Activated CD4-positive, alpha-beta T cell treated with anti-CD3 and anti-CD28 coated beads for 36 hours (primary cell): ENCODE data around the gene SIK1. TPM values are rescaled to one million over a fixed set of nuclear protein-coding genes. Genes with fewer than 3 reads are reported as not detected.
"Not testable (repeated sequence)": the region's sequence is repeated elsewhere in the genome, so short reads cannot be mapped to it uniquely, and the experiment has no call there.

ENCODE experiments used
- ATAC-seq: fragments of 200-7000 bp; cut with Tn5 transposase; one replicate; pipeline ENCODE4 v1.10.0; 2021; ENCODE audit warnings: mild to moderate bottlenecking, moderate library complexity
- CTCF ChIA-PET: fragments of 350-600 bp; sonication (Branson Sonifier 250); formaldehyde crosslinking; loops from one replicate; lab custom pipeline; 2021; ENCODE audit warnings: antibody characterized with exemption; lab: Charles Lee
- POLR2A ChIA-PET: fragments of 350-600 bp; sonication (Branson Sonifier 250); formaldehyde crosslinking; loops from one replicate; lab custom pipeline; 2021; ENCODE audit warnings: antibody characterized with exemption, inconsistent platforms; lab: Charles Lee
- DNase-seq: peaks from one replicate; pipeline ENCODE4 v3.0.0-alpha.2; 2020
- H3K27ac Mint-ChIP-seq: one replicate; pipeline ENCODE4 v1.8.0; 2021; ENCODE audit warnings: mixed read lengths
- H3K27me3 Mint-ChIP-seq: one replicate; pipeline ENCODE4 v1.8.0; 2021; ENCODE audit warnings: mixed read lengths
- H3K36me3 Mint-ChIP-seq: one replicate; pipeline ENCODE4 v1.8.0; 2021; ENCODE audit warnings: low read depth, mixed read lengths
- H3K4me1 Mint-ChIP-seq: one replicate; pipeline ENCODE4 v1.8.0; 2021; ENCODE audit warnings: mixed read lengths
- H3K4me3 Mint-ChIP-seq: one replicate; pipeline ENCODE4 v1.8.0; 2021; ENCODE audit warnings: mild to moderate bottlenecking, moderate library complexity, mixed read lengths
- H3K9me3 Mint-ChIP-seq: one replicate; pipeline ENCODE4 v1.8.0; 2021; ENCODE audit warnings: low read depth, mixed read lengths
- intact Hi-C, 2 experiments: fragments of 100-400 bp; cut with DNase I in 1 of 2; cut with micrococcal nuclease in 1 of 2; formaldehyde crosslinking; loops; one replicate each; pipeline versions ENCODE4 v1.14.2 to v1.15.1; 2022 to 2024; cut with DNase I, micrococcal nuclease
- total RNA-seq, 2 experiments: library from RNA; stranded (reverse); gene quantifications; one replicate each; pipeline ENCODE4 v1.2.3, GENCODE V29; 2021

Gene SIK1
- total RNA-seq, 2 experiments from 2014 or later = 6.4 to 9.6 TPM

DNA sequence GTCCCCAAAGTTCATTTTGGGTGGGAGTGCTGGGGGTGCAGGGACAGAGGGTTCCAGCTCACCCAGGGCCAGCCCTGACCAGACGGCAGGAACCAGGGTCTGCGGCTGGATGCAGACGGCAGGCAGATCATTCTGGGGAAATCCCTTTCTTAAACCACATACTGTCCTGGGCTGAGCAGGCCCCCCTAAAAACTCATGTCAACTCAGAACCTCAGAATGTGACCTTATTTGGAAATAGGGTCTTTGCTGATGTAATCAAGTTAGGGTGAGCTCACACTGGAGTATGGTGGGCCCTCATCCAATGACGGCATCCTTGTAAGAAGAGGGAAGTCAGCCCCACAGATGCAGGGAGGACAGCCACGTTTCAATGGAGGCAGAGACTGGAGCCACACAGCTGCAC is 27.2 kb upstream of the SIK1 start:
- H3K27ac Mint-ChIP-seq, POLR2A ChIA-PET, H3K4me1 Mint-ChIP-seq, H3K9me3 Mint-ChIP-seq, H3K36me3 Mint-ChIP-seq, ATAC-seq, DNase-seq, intact Hi-C loops, H3K4me3 Mint-ChIP-seq, CTCF ChIA-PET, H3K27me3 Mint-ChIP-seq: not testable (repeated sequence)

DNA sequence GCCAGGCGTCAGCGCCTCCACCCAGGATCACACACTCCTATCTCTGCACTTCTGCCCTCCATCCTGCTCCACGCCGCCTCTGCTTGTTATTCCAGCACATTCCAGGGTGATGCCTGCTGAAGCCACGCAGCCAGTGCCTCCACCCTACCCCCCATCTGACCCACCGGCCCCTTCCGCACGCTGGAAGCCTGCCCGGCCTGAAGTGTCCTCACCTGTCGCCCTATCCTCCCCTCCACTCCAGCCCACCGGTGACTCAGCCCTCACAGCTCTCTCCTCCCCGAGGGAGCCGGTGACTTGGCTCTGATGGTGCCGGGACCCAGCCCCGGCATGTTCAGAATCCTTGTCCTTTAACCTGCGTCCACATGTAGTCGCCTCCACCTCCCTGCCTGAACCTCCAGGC is 24.9 kb upstream of the SIK1 start:
- H3K4me1 Mint-ChIP-seq, CTCF ChIA-PET, H3K36me3 Mint-ChIP-seq, H3K27me3 Mint-ChIP-seq, ATAC-seq, DNase-seq, POLR2A ChIA-PET, H3K9me3 Mint-ChIP-seq, H3K27ac Mint-ChIP-seq, H3K4me3 Mint-ChIP-seq, intact Hi-C loops: not testable (repeated sequence)

DNA sequence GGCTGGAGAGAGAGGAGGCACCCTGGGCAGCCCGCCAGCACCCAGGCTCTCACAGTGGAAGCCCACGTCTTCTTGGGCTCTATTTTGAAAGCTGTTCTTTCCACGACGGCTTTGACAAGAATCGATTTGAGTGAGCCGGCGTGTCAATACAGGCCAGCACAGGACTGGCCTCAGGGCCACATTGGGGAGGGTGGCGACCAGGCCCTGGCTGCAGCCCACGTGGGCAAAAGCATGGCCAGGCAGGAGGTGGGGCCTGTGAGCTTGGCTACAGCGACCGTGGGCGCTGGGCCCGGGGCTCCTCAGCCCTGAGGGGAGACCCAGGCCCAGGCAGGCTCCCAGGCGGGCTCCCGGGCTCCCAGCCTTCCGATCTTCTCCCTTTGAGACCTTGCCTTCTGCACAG is 23.4 kb upstream of the SIK1 start:
- CTCF ChIA-PET, H3K27me3 Mint-ChIP-seq, POLR2A ChIA-PET, H3K27ac Mint-ChIP-seq, H3K36me3 Mint-ChIP-seq, H3K4me3 Mint-ChIP-seq, H3K4me1 Mint-ChIP-seq, intact Hi-C loops, DNase-seq, ATAC-seq, H3K9me3 Mint-ChIP-seq: not testable (repeated sequence)

DNA sequence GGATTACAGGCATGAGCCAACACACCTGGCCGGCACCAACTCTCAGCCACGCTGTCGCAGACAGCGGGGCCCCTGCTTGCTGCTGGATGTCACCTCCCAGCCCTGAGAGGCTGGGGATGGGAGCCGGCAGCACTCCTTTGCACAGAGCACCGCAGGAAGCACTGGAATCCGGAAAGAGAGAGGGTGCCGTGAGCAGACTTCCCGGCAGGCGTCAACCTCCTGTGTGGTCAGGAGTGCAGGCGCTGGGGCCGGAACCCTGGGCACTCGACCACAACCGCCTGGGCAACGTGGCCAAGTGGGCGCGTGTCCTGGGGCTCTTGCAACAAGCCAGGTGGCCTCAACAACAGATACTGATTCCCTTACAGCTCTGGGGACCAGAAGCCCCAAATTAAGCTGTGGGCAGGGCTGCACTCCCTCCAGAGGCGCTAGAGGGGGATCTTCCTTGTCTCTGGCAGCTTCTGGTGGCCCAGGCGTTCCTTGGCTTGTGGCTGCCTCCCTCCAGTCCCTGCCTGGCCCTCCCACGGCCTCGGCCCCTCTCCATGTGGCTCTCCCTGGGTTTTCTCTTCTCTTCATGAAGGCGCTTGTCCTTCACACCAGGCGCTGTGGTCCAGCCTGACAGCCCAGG is 20.5 kb upstream of the SIK1 start:
- H3K9me3 Mint-ChIP-seq, intact Hi-C loops, H3K4me1 Mint-ChIP-seq, H3K4me3 Mint-ChIP-seq, H3K27ac Mint-ChIP-seq, H3K27me3 Mint-ChIP-seq, H3K36me3 Mint-ChIP-seq, POLR2A ChIA-PET, CTCF ChIA-PET, ATAC-seq, DNase-seq: not testable (repeated sequence)

DNA sequence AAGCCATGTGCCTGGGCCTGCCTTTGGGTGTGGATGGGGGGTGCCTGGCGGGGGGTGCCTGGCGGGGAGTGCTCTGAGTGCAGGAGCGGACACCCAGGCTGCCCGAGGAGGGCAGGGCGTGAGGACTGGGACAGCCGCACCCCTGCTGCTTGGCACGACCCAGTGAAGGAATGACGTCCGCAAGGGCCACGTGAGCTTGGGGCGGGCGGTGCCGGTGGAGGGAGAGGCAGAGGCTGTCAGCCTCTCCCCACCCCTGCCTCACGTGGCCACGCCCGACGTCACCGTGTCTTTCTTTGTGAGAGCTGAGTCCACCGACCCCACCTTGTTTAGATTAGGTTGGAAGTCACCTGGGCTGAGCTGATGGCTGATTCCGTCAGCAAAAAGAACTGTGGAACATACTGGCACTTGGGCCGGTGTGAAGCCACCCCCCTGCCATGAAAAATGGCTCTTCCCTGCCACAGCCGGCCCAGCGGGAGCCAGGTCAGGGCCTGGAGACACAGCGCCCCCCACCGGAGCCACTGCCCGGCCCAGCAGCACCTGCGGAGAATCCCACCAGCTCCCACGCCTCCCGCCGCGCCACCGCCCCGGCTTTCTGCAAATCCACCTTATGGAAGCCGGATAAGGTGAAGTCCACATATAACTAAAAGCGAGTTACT is 19.5 kb upstream of the SIK1 start:
- H3K9me3 Mint-ChIP-seq, H3K4me3 Mint-ChIP-seq, H3K27me3 Mint-ChIP-seq, DNase-seq, H3K4me1 Mint-ChIP-seq, intact Hi-C loops, H3K27ac Mint-ChIP-seq, POLR2A ChIA-PET, H3K36me3 Mint-ChIP-seq, CTCF ChIA-PET, ATAC-seq: not testable (repeated sequence)

DNA sequence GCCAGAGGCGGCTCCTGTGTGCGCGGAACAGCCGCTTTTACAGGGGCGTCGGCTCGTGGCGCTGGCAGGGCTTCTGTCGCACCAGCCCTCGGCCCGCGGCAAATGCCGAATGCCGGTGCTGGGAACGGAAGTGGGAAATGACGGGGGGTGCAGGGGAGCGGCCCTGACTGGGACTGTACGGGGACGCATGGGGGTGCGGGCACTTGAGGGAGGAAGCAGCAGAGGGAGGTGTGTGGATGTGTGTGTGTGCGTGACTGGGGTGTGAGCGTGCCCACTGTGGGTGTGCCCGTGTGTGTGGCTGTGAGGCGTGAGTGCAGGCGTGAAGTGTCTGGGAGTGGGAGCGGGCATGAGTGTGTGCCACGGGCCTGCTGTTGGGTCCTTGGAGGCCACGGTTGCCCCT is 17.6 kb upstream of the SIK1 start:
- H3K4me3 Mint-ChIP-seq, H3K36me3 Mint-ChIP-seq, CTCF ChIA-PET, DNase-seq, H3K4me1 Mint-ChIP-seq, ATAC-seq, POLR2A ChIA-PET, H3K9me3 Mint-ChIP-seq, intact Hi-C loops, H3K27me3 Mint-ChIP-seq, H3K27ac Mint-ChIP-seq: not testable (repeated sequence)

DNA sequence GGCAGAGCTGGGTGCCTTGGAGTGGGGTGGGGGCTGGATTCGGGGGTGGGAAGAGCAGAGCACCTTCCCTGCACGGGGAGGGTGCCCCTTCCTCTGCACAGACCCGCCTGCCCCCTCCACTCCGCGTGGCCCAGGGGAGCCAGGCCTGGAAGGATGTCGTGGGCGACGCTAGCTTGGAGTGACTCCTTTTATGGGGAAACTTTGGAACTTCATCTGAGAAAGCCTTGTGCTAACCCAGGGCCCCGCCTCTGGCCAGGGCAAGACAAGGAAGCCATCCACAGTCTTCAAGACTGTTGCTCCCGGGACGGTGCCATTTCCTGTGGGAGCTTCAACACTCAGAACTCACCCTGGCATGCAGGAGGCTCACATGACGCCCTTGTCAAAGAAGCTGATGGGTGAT is 15.6 kb upstream of the SIK1 start:
- H3K4me3 Mint-ChIP-seq, H3K27ac Mint-ChIP-seq, H3K4me1 Mint-ChIP-seq, H3K9me3 Mint-ChIP-seq, H3K36me3 Mint-ChIP-seq, POLR2A ChIA-PET, H3K27me3 Mint-ChIP-seq, intact Hi-C loops, ATAC-seq, DNase-seq, CTCF ChIA-PET: not testable (repeated sequence)

DNA sequence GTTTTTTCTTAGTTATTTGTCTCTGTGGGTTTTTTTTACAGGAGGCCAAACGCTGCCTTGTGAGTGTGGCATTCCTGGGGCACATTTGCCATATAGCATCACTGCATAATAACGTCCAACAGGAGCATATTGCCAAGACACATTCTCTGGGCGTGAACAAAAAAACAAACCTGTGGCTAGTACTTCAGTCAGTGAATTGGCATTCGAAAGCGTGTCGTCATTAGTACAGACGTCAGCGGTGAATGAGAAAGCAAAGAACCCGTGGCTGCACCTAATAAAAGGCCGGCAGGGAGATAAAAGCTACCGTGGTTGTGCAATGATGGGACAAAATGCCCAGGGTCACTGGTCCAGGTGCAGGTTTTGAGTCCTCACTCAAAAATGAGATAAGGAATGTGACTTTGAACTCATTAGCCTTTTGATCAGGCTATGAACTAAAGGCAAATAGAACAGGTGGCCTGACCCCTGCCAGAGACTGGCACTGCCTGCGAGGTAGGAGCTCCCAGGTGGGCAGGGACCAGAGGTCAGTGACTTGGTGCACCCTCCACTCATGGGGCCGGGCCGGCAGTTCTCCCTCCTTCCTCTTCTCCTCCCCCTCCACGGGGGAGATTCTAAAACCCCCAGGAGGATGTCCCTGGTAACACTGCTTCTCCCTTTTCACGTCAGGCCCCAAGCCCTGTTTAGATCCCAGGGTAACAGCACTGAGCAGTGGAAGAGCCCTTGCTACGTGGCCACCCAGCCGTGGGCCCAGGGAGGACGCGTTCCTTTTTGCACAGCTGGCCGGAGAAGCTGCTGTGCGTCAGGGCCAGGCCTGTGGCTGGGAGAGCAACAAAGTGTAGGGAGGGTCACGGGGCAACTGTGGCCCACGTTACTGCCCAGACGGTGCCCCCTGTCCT is 14.2 kb upstream of the SIK1 start:
- H3K9me3 Mint-ChIP-seq, H3K4me3 Mint-ChIP-seq, H3K36me3 Mint-ChIP-seq, DNase-seq, H3K4me1 Mint-ChIP-seq, H3K27me3 Mint-ChIP-seq, POLR2A ChIA-PET, intact Hi-C loops, CTCF ChIA-PET, H3K27ac Mint-ChIP-seq, ATAC-seq: not testable (repeated sequence)

- DNase-seq, ATAC-seq, POLR2A ChIA-PET, H3K4me1 Mint-ChIP-seq, intact Hi-C loops, H3K36me3 Mint-ChIP-seq, H3K27ac Mint-ChIP-seq, H3K9me3 Mint-ChIP-seq, H3K4me3 Mint-ChIP-seq, CTCF ChIA-PET, H3K27me3 Mint-ChIP-seq: not testable (repeated sequence)
Measured at GRCh38 chr21:43439316-43440075, 12.6 kb upstream of the SIK1 start.

- H3K9me3 Mint-ChIP-seq, POLR2A ChIA-PET, H3K36me3 Mint-ChIP-seq, intact Hi-C loops, H3K27ac Mint-ChIP-seq, ATAC-seq, DNase-seq, H3K4me3 Mint-ChIP-seq, CTCF ChIA-PET, H3K4me1 Mint-ChIP-seq, H3K27me3 Mint-ChIP-seq: not testable (repeated sequence)
Measured at GRCh38 chr21:43436272-43436671, 9.3 kb upstream of the SIK1 start.

DNA sequence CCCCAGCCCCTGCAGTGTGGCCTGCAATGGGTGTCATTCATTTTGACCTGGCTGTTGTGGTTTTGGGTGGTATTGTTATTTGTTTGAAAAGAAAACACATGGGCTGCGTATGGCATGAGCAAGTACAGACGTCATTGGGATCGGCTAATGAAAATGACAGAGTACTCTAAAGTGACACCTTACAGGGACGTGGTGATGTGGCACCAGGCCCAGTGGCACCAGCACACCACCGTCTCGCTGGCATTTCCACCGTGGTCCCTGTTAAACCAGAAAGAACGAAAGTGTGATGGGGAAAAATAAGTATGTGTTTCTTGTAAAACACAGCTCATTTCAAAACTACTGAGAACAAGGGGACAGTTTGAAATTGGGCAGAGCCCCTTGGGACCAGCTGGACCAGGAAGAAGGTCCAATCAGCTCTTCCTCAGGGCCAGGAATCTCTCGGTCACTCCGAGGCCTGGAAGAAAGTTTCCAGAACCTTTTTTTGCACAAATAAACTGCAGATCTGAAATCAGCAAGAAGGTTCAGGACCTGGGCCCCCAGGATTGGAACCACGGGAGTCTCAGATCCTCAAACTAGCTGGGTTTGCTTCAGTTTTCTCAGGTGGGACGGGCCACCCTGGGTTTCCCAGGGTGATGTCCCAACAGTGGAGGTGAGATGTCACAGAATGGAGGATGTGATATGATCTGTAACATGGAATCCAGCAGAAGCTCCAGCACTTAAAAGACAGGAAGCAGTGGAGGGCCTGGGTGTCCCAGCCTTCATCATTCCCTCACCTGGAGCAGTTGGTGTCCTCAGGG is 6.6 kb upstream of the SIK1 start:
- H3K27me3 Mint-ChIP-seq, CTCF ChIA-PET, ATAC-seq, POLR2A ChIA-PET, H3K36me3 Mint-ChIP-seq, H3K9me3 Mint-ChIP-seq, H3K4me3 Mint-ChIP-seq, H3K4me1 Mint-ChIP-seq, intact Hi-C loops, H3K27ac Mint-ChIP-seq, DNase-seq: not testable (repeated sequence)
